H9 (cell line): ENCODE results near the gene RNASET2. TPM values are rescaled to one million over a fixed set of nuclear protein-coding genes. Genes with fewer than 3 reads are reported as not detected.

Source experiments
- DNase-seq: peaks from one replicate; pipeline ENCODE4 v3.0.0-alpha.2; 2017
- H2AFZ ChIP-seq: one replicate; pipeline ENCODE4 v1.6.1; 2013; ENCODE audit warnings: mild to moderate bottlenecking, low read length, control low read depth, moderate library complexity
- H2AK5ac ChIP-seq: 2 replicates; pipeline ENCODE4 v1.6.1; 2013; ENCODE audit warnings: low read length, control low read depth, mixed read lengths; ENCODE audit not compliant: insufficient read length
- H2BK120ac ChIP-seq: one replicate; pipeline ENCODE4 v1.6.1; 2013; ENCODE audit warnings: low read depth, mild to moderate bottlenecking, low read length, control low read depth, inconsistent platforms; ENCODE audit not compliant: poor library complexity, severe bottlenecking
- H2BK12ac ChIP-seq: 2 replicates; pipeline ENCODE4 v1.6.1; 2013; ENCODE audit warnings: low read length, control low read depth, mixed read lengths, low read depth; ENCODE audit not compliant: insufficient read length
- H2BK15ac ChIP-seq: 2 replicates; pipeline ENCODE4 v1.6.1; 2013; ENCODE audit warnings: low read depth, low read length, control low read depth
- H2BK20ac ChIP-seq: one replicate; pipeline ENCODE4 v1.6.1; 2013; ENCODE audit warnings: low read depth, mild to moderate bottlenecking, low read length, control low read depth, inconsistent platforms; ENCODE audit not compliant: poor library complexity, severe bottlenecking
- H2BK5ac ChIP-seq: 2 replicates; pipeline ENCODE4 v1.6.1; 2013; ENCODE audit warnings: low read length, control low read depth, mixed read lengths; ENCODE audit not compliant: insufficient read length
- H3K14ac ChIP-seq: 2 replicates; pipeline ENCODE4 v1.6.1; 2013; ENCODE audit warnings: low read length, control low read depth; ENCODE audit not compliant: insufficient read depth
- H3K18ac ChIP-seq: 2 replicates; pipeline ENCODE4 v1.6.1; 2013; ENCODE audit warnings: low read depth, mild to moderate bottlenecking, mixed read lengths, low read length, control low read depth; ENCODE audit not compliant: insufficient read length
- H3K23ac ChIP-seq: 2 replicates; pipeline ENCODE4 v1.6.1; 2013; ENCODE audit warnings: low read length, control low read depth, mixed read lengths, low read depth; ENCODE audit not compliant: insufficient read length
- H3K23me2 ChIP-seq: 2 replicates; pipeline ENCODE4 v1.6.1; 2013; ENCODE audit warnings: low read depth, mild to moderate bottlenecking, mixed read lengths, low read length, control low read depth; ENCODE audit not compliant: insufficient read length, poor library complexity, severe bottlenecking
- H3K27ac ChIP-seq: 2 replicates; pipeline ENCODE4 v1.5.1; 2013; ENCODE audit warnings: low read length, control low read depth, mixed read lengths, low read depth; ENCODE audit not compliant: insufficient read length
- H3K27me3 ChIP-seq: 2 replicates; pipeline ENCODE4 v1.6.1; 2013; ENCODE audit warnings: low read length, control low read depth, inconsistent platforms; ENCODE audit not compliant: insufficient read depth
- H3K4ac ChIP-seq: 2 replicates; pipeline ENCODE4 v1.6.1; 2013; ENCODE audit warnings: low read depth, mild to moderate bottlenecking, control low read depth, inconsistent platforms, low read length, moderate library complexity
- H3K4me1 ChIP-seq: 2 replicates; pipeline ENCODE4 v1.6.1; 2013; ENCODE audit warnings: low read length, control low read depth, inconsistent platforms; ENCODE audit not compliant: insufficient read depth
- H3K4me2 ChIP-seq: 2 replicates; pipeline ENCODE4 v1.6.1; 2013; ENCODE audit warnings: low read length, control low read depth, mixed read lengths; ENCODE audit not compliant: insufficient read length, insufficient read depth
- H3K56ac ChIP-seq: 2 replicates; pipeline ENCODE4 v1.6.1; 2013; ENCODE audit warnings: low read depth, mild to moderate bottlenecking, mixed read lengths, low read length, control low read depth; ENCODE audit not compliant: insufficient read length
- H3K79me1 ChIP-seq: 2 replicates; pipeline ENCODE4 v1.6.1; 2013; ENCODE audit warnings: low read depth, mild to moderate bottlenecking, moderate library complexity, low read length, control low read depth, inconsistent platforms; ENCODE audit not compliant: insufficient read depth, poor library complexity, severe bottlenecking
- H3K79me2 ChIP-seq: 2 replicates; pipeline ENCODE4 v1.6.1; 2013; ENCODE audit warnings: low read length, control low read depth, inconsistent platforms; ENCODE audit not compliant: insufficient read depth
- H3K9ac ChIP-seq: 2 replicates; pipeline ENCODE4 v1.6.1; 2013; ENCODE audit warnings: low read length, control low read depth, mixed read lengths; ENCODE audit not compliant: insufficient read length; ENCODE audit errors: extremely low read depth
- H3K9me3 ChIP-seq: one replicate; pipeline ENCODE4 v1.6.1; 2013; ENCODE audit warnings: low read depth, low read length, inconsistent platforms; ENCODE audit not compliant: control insufficient read depth
- H3T11ph ChIP-seq: one replicate; pipeline ENCODE4 v1.6.1; 2013; ENCODE audit warnings: mild to moderate bottlenecking, low read length, control low read depth, inconsistent platforms
- H4K20me1 ChIP-seq: one replicate; pipeline ENCODE4 v1.6.1; 2013; ENCODE audit not compliant: control insufficient read depth, insufficient read length, insufficient read depth
- H4K5ac ChIP-seq: 2 replicates; pipeline ENCODE4 v1.6.1; 2013; ENCODE audit warnings: low read depth, mild to moderate bottlenecking, mixed read lengths, low read length, control low read depth; ENCODE audit not compliant: insufficient read length
- H4K8ac ChIP-seq: replicated peaks from 2 replicates; pipeline ENCODE4 v1.6.1; 2013; ENCODE audit warnings: low read length, control low read depth, mixed read lengths, low read depth; ENCODE audit not compliant: insufficient read length
- H4K91ac ChIP-seq: 2 replicates; pipeline ENCODE4 v1.6.1; 2013; ENCODE audit warnings: low read depth, mild to moderate bottlenecking, moderate library complexity, mixed read lengths, low read length, control low read depth; ENCODE audit not compliant: insufficient read length
- H3K27ac Mint-ChIP-seq, 3 experiments: 2 replicates in 2 of 3; 3 replicates in 1 of 3; pipeline ENCODE4 v1.8.0; 2020 to 2021; ENCODE audit warnings: mixed read lengths in 3 of 3, mild to moderate bottlenecking in 1 of 3, moderate library complexity in 1 of 3
- H3K27me3 Mint-ChIP-seq: 2 replicates; pipeline ENCODE4 v1.8.0; 2021; ENCODE audit warnings: low read depth, mild to moderate bottlenecking, moderate library complexity, mixed read lengths
- H3K36me3 Mint-ChIP-seq, 3 experiments: 2 replicates in 2 of 3; 3 replicates in 1 of 3; pipeline ENCODE4 v1.8.0; 2020 to 2021; ENCODE audit warnings: low read depth in 3 of 3, mixed read lengths in 3 of 3; ENCODE audit not compliant: insufficient read depth in 1 of 3
- H3K4me1 Mint-ChIP-seq, 2 experiments: 2 replicates each; pipeline ENCODE4 v1.8.0; 2020; ENCODE audit warnings: mixed read lengths in 2 of 2
- H3K4me3 Mint-ChIP-seq, 2 experiments: 2 replicates in 1 of 2; 3 replicates in 1 of 2; pipeline ENCODE4 v1.8.0; 2020 to 2021; ENCODE audit warnings: mild to moderate bottlenecking in 2 of 2, mixed read lengths in 2 of 2, moderate library complexity in 1 of 2
- H3K9me3 Mint-ChIP-seq, 2 experiments: 2 replicates in 1 of 2; 3 replicates in 1 of 2; pipeline ENCODE4 v1.8.0; 2020; ENCODE audit warnings: mild to moderate bottlenecking in 2 of 2, mixed read lengths in 2 of 2, moderate library complexity in 1 of 2
- WGBS: extraction: QIAGEN DNeasy Blood & Tissue Kit; methylation state at CpG from one replicate; pipeline ENCODE4 v1.1.7; 2013; ENCODE audit warnings: missing lambda C conversion rate, low lambda C conversion rate, mixed read lengths; ENCODE audit not compliant: insufficient read length; ENCODE audit errors: extremely low coverage; 5-methylcytosine and 5-hydroxymethylcytosine counted together
- total RNA-seq: library from RNA; stranded (reverse); gene quantifications from 2 replicates; pipeline ENCODE4 v1.2.1, GENCODE V29; 2021
- TF ChIP-seq, protein P1 (sequence below): fragments of 200-600 bp; sonication (generic); conservative IDR thresholded peaks from 3 replicates; pipeline ENCODE4 v1.8.0; 2021; ENCODE audit warnings: antibody characterized with exemption, mild to moderate bottlenecking

The RNASET2 gene
- total RNA-seq, 1 experiment from 2014 or later = 28.2 TPM

DNA sequence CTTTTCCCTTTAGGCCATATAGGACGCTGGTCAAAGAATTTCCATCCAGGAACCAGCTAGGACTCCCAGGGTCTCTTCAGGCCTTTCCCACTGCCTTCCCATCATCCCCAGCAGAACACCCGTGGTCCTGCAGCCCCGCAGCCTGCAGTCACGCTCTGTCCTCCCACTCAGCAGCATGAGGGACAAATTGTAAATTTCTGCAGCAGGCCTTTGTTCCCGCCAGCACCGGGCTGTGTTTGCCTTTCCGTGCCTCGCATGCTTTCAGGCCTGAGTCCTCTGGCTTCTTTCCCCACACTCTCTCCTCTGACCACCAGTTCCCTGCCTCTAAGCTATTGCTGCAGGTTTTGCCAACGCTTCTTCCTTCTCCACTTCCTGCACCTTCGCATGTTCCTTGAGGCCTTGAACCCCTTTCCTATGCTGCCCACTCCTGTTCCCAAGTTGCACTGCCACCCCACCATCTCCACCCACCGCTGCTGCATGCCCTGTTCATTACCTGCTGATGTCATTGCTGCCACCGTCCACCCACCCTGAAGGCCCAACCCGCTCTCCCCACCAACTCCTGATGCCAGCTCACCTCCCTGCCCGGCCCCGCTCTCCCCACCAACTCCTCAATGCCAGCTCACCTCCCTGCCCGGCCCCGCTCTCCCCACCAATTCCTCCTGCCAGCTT is 49.8 kb downstream of the RNASET2 start:
- H3K18ac ChIP-seq = no peak overlapping the region
- H4K91ac ChIP-seq = no peak overlapping the region
- H3K27me3 ChIP-seq = no peaks in the 10 kb centered on the region
- no peak overlapping the region for H3K9ac ChIP-seq
- no peak overlapping the region for H3K4me2 ChIP-seq
- no peak overlapping the region for H2AK5ac ChIP-seq
- no peaks in the 10 kb centered on the region for H3K4me1 ChIP-seq
- no peak for DNase-seq
- no peak overlapping the region for H3K56ac ChIP-seq
- no peaks in the 10 kb centered on the region; a peak in 1 of 5 replicates for H3K9me3 Mint-ChIP-seq
- no peak overlapping the region for H4K5ac ChIP-seq
- H3K4me3 Mint-ChIP-seq = no peak overlapping the region
- no peak overlapping the region for H3K23ac ChIP-seq
- peak overlapping the region in 1 of 3 experiments; percentile 93; a peak in 1 of 7 replicates for H3K27ac Mint-ChIP-seq
- H2AFZ ChIP-seq = no peak overlapping the region
- H3K14ac ChIP-seq = no peak overlapping the region
- H3K23me2 ChIP-seq = no peaks in the 10 kb centered on the region
- H3K79me1 ChIP-seq = no peaks in the 10 kb centered on the region
- no peak overlapping the region for H4K8ac ChIP-seq
- H3K4ac ChIP-seq = no peak overlapping the region
- no peak overlapping the region for H2BK120ac ChIP-seq
- no peak overlapping the region for H3T11ph ChIP-seq
- no peak overlapping the region for H2BK15ac ChIP-seq
- H4K20me1 ChIP-seq = no peaks in the 10 kb centered on the region
- peaks cover 16 to 17% of the 10 kb centered on the region in 2 experiments for H3K4me1 Mint-ChIP-seq
- peaks cover 0 to 9% (median 0%) of the 10 kb centered on the region in 3 experiments; a peak in 4 of 7 replicates for H3K36me3 Mint-ChIP-seq
- H2BK20ac ChIP-seq = no peak overlapping the region
- TF ChIP-seq, protein P1, sequence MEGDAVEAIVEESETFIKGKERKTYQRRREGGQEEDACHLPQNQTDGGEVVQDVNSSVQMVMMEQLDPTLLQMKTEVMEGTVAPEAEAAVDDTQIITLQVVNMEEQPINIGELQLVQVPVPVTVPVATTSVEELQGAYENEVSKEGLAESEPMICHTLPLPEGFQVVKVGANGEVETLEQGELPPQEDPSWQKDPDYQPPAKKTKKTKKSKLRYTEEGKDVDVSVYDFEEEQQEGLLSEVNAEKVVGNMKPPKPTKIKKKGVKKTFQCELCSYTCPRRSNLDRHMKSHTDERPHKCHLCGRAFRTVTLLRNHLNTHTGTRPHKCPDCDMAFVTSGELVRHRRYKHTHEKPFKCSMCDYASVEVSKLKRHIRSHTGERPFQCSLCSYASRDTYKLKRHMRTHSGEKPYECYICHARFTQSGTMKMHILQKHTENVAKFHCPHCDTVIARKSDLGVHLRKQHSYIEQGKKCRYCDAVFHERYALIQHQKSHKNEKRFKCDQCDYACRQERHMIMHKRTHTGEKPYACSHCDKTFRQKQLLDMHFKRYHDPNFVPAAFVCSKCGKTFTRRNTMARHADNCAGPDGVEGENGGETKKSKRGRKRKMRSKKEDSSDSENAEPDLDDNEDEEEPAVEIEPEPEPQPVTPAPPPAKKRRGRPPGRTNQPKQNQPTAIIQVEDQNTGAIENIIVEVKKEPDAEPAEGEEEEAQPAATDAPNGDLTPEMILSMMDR = no peak
- H3K79me2 ChIP-seq = no peaks in the 10 kb centered on the region
- no peaks in the 10 kb centered on the region for H3K9me3 ChIP-seq
- WGBS = no CpG with 5 or more reads among the region's 17 CpGs
- no peak overlapping the region for H3K27ac ChIP-seq
- no peak overlapping the region for H2BK12ac ChIP-seq
- H2BK5ac ChIP-seq = no peak overlapping the region
- H3K27me3 Mint-ChIP-seq = peaks cover 13% of the 10 kb centered on the region
